ENCODE results near the gene OSMR. TPM values are rescaled to one million over a fixed set of nuclear protein-coding genes. Genes with fewer than 3 reads are reported as not detected.

The OSMR gene
- total RNA-seq: not detected

DNA sequence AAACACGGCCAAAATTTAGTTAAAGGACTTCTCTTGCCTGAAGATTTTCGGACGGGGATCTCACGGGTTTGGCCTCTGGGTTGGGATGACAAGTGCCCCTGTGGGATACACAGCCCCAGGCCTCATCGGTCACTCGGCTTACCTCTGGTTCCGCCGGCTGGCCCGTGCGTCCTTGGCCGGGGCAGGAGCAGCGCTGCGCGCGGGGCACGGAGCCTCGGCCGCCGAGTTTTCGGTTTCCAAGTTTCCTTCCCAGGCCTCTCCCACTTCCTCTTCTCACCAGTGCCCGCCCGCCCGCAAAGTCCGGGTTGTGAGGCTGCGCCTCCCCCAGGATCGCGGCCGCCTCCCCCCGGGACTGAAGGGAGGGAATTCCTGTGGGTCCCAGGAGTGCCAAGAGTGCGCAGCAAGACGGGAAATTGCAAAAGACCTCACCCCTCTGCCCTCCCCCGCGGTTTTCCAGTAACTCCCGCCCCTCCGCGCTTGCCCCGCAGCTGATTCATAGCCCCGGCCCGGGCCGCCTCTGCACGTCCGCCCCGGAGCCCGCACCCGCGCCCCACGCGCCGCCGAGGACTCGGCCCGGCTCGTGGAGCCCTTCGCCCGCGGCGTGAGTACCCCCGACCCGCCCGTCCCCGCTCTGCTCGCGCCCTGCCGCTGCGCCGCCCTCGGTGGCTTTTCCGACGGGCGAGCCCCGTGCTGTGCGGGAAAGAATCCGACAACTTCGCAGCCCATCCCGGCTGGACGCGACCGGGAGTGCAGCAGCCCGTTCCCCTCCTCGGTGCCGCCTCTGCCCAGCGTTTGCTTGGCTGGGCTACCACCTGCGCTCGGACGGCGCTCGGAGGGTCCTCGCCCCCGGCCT is at the start of gene OSMR:
Gene OSMR (plus strand): TSS at position 487 of the 853 bp plus-strand sequence. CDS start 23,033 bp downstream, outside the sequence.
- Mint-ChIP-seq H3K36me3 (ENCODE audit: low read depth) (peaks cover 3% of the 10 kb centered on the region), H3K4me1 (peaks cover 14% of the 10 kb centered on the region), H3K27ac (no peak within 1 kb of the TSS), H3K9me3 (no peaks in the 10 kb centered on the region), H3K4me3 (peak within 1 kb of the TSS; percentile 61), H3K27me3 (peaks cover 59% of the 10 kb centered on the region)
- ChIA-PET POLR2A (no interaction called here), CTCF (no interaction called here)
- no peak for DNase-seq

DNA sequence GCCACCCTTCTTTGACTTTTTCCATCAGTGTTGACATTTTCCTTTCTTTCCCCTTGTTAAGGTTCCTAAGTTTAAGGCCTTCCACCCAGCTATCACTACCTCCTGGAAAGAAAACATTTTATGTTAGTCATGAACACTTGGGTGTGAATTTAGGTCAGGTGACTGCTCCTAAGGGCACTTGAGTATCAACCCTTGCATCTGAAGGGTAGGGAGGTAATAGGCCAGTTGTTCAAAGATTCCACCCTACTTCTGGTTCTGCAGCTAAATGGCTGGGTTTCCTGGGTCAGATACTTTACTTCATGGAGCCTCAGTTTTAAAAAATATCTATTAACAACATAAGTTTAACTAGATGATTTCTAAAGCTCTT is 49.1 kb upstream of the OSMR start:
- no peaks in the 10 kb centered on the region for H3K9me3 Mint-ChIP-seq
- POLR2A ChIA-PET: no interaction called here
- peaks cover 13% of the 10 kb centered on the region for H3K27me3 Mint-ChIP-seq
- H3K36me3 Mint-ChIP-seq (ENCODE audit: low read depth): no peaks in the 10 kb centered on the region
- H3K4me1 Mint-ChIP-seq: no peaks in the 10 kb centered on the region
- no peak overlapping the region for H3K4me3 Mint-ChIP-seq
- CTCF ChIA-PET: interaction anchor here (1.0 kb wide), 1 partner anchor 355 kb away, joined by 5 read pairs; no protein-coding TSS in a partner anchor
- H3K27ac Mint-ChIP-seq: no peak overlapping the region
- DNase-seq: no peak

DNA sequence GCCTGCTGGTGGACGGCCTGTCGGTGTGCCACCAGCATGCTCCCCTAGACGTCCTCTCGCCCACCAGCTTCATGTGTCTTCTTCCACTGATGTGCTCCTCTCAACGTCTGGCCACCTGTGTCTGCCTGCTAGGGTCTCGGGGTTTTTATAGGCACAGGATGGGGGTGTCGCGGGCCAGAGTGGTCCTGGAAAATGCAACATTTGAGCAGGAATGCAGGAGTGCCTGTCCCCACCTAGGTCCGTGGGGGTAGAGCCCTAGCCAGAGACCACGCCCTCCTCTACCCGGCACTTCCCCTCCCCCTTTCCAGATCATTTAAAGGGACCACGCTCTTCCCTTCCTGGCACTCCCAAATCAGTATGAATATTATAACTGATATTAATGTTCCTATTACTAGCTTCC is 48.0 kb upstream of the OSMR start:
- Mint-ChIP-seq H3K4me3 (no peak overlapping the region), H3K27ac (no peak overlapping the region), H3K36me3 (ENCODE audit: low read depth) (no peaks in the 10 kb centered on the region), H3K9me3 (no peaks in the 10 kb centered on the region), H3K4me1 (no peaks in the 10 kb centered on the region), H3K27me3 (peaks cover 6% of the 10 kb centered on the region)
- POLR2A ChIA-PET: no interaction called here
- DNase-seq: no peak
- CTCF ChIA-PET: interaction anchor here (1.6 kb wide), 1 partner anchor 356 kb away, joined by 5 read pairs; no protein-coding TSS in a partner anchor

DNA sequence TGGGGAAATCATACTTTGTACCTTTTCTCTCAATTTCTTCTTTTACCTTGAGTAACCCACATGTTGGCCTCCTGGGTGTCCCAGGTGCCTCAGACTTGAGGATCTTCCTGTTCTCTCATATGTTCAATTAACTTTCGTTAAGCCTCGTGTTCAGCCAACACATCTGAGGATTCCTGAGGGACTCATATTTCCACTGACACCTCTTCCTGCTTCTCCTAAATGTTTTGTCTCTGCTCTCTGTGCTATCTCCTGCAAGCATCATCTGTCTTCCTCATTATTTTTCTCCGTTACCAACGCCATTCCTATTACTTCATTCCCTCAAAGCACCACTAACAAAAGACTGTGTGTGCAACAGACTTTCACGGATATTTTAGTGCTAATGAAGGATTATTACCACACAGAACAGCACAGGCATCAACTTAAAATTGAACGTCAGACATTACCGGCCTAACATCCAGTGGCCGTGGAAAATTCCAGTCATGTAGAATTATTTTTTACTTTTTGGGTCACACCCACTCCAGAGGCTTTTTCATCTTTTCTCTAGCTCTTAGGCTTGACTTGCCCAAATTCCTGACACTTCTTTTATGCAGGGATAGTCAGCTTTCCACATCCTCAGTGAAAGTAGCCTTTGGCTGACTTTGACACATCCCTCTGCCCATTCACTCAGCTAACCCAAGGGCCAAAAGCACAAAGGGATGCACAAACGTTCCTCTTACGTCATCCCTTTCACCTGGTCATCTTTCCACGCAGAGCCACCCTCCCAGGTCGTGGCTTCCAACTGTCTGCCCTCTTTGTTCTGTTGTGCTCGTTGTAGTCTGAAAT is 46.0 kb upstream of the OSMR start:
- Mint-ChIP-seq H3K4me3 (no peak overlapping the region), H3K4me1 (no peaks in the 10 kb centered on the region), H3K27ac (no peak overlapping the region), H3K36me3 (ENCODE audit: low read depth) (no peaks in the 10 kb centered on the region), H3K9me3 (no peaks in the 10 kb centered on the region), H3K27me3 (peaks cover 2% of the 10 kb centered on the region)
- ChIA-PET CTCF (interaction anchor here (1.2 kb wide), 1 partner anchor 379 kb away, joined by 4 read pairs; no protein-coding TSS in a partner anchor), POLR2A (no interaction called here)
- DNase-seq: no peak

- Mint-ChIP-seq H3K27me3 (peaks cover 2% of the 10 kb centered on the region), H3K27ac (no peak overlapping the region), H3K4me1 (no peaks in the 10 kb centered on the region), H3K4me3 (no peak overlapping the region), H3K9me3 (no peaks in the 10 kb centered on the region), H3K36me3 (ENCODE audit: low read depth) (no peaks in the 10 kb centered on the region)
- POLR2A ChIA-PET: no interaction called here
- CTCF ChIA-PET: interaction anchor here (1.2 to 1.8 kb wide), 2 partner anchors 359 to 380 kb away, joined by 4 read pairs; no protein-coding TSS in a partner anchor
- no peak for DNase-seq
Observed at GRCh38 chr5:38800515-38800914, 45.3 kb upstream of the OSMR start.

GRCh38 chr5:38802125-38802524 is 43.7 kb upstream of the OSMR start:
- ChIA-PET POLR2A (no interaction called here), CTCF (interaction anchor here (1.8 kb wide), 1 partner anchor 360 kb away, joined by 4 read pairs; no protein-coding TSS in a partner anchor)
- Mint-ChIP-seq H3K9me3 (no peaks in the 10 kb centered on the region), H3K27ac (no peak overlapping the region), H3K4me1 (peaks cover 5% of the 10 kb centered on the region), H3K27me3 (no peaks in the 10 kb centered on the region), H3K36me3 (ENCODE audit: low read depth) (no peaks in the 10 kb centered on the region), H3K4me3 (no peak overlapping the region)
- DNase-seq: no peak

DNA sequence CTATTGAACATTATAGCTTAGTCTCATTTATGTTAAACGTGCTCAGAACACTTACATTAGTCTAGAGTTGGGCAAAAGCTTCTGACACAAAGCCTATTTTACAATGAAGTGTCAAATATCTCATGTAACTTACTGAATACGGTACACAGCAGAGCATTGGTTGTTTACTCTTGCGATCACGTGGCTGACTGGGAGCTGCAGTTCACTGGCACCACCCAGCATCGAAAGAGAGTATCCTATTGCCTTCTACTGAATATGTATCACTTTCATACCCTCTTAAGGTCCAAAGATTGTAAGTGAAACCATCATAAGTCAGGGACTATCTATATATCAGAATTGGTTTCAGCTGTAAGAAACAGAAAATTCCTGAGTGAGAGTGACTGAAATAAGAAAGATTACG is 42.6 kb upstream of the OSMR start:
- ChIA-PET POLR2A (no interaction called here), CTCF (no interaction called here)
- DNase-seq: no peak
- H3K27ac Mint-ChIP-seq: no peak overlapping the region
- H3K4me1 Mint-ChIP-seq: peaks cover 10% of the 10 kb centered on the region
- no peaks in the 10 kb centered on the region for H3K27me3 Mint-ChIP-seq
- H3K9me3 Mint-ChIP-seq: no peaks in the 10 kb centered on the region
- H3K4me3 Mint-ChIP-seq: no peak overlapping the region
- no peaks in the 10 kb centered on the region for H3K36me3 Mint-ChIP-seq (ENCODE audit: low read depth)

DNA sequence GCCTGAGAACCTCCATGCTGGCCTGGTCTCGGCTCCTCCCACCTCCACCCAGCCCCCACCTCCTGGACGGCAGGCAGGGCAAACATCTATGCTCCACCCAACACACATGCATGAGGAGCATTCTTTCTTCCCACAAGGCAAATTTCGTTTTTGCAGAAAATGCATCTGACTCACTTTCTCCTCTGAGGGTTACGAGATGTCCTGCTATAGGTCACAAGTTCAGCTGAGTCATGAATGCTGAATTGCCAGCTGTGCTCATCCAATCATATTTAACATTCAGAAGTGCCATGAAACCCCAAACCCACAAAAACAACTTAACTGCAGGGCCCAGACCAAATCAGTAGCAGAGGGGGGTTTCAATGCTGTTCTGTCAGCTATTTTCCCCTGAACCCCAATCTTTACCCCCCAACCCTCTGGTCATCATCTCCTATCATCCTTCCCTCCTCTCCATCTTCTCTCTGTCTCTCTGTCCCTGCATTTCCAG is 39.0 kb upstream of the OSMR start:
- H3K9me3 Mint-ChIP-seq: no peaks in the 10 kb centered on the region
- ChIA-PET POLR2A (interaction anchor here (2.3 kb wide), 1 partner anchor 365 kb away, joined by 6 read pairs; no protein-coding TSS in a partner anchor), CTCF (interaction anchor here (1.8 kb wide), 1 partner anchor 424 kb away, joined by 10 read pairs; no protein-coding TSS in a partner anchor)
- peaks cover 3% of the 10 kb centered on the region for H3K27me3 Mint-ChIP-seq
- no peak for DNase-seq
- peaks cover 15% of the 10 kb centered on the region for H3K4me1 Mint-ChIP-seq
- H3K36me3 Mint-ChIP-seq (ENCODE audit: low read depth): no peaks in the 10 kb centered on the region
- no peak overlapping the region for H3K4me3 Mint-ChIP-seq
- no peak overlapping the region for H3K27ac Mint-ChIP-seq

DNA sequence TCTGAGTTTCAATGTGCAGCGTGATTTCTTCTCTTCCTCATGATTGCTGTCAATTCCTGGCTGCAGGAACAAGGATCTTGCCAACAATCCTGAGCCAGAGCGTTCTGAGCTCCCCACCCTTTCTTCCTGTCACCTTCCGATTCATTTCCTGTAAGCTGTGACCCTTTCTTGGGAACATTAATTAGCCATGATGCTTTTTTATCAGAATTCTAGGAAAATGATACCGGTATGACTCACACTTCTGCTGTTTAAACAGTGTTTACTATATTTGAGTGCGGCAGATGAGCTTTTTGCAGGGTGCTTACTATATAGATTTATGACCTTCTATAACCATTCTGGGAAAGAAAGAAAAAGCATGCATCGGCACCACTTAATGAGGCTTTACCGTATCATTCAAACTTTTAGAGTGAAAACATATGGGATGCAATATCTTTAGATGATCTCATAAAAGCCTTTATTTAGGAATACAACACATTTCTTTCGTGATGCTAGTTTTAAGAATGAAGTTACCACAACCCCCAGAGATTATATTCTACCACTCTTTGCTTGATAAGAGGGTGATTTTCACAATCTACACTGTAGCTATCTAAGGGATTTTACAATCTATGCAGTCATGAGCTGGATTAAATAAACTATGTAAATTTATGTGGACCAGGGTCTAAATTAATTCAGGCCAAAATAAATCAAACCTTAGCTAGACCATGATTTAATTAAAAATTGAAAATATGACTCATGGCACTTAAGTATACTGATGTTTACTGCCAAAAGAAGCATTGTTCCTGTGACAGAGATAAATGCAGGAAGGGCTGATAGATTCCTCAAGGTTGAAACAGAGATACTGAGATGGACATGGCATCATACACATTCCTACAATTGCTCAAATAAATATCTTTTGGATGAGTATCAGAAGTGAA is 38.0 kb upstream of the OSMR start:
- ChIA-PET CTCF (interaction anchor here (0.9 to 4.6 kb wide), 6 partner anchors 11 to 425 kb away, joined by 3 to 96 read pairs (median 14); no protein-coding TSS in a partner anchor), POLR2A (interaction anchor here (2.3 kb wide), 1 partner anchor 366 kb away, joined by 6 read pairs; no protein-coding TSS in a partner anchor)

GRCh38 chr5:38808666-38809343 is 37.0 kb upstream of the OSMR start:
- Mint-ChIP-seq H3K27ac (no peak overlapping the region), H3K36me3 (ENCODE audit: low read depth) (no peaks in the 10 kb centered on the region), H3K4me3 (no peak overlapping the region), H3K4me1 (peaks cover 15% of the 10 kb centered on the region), H3K27me3 (peaks cover 10% of the 10 kb centered on the region), H3K9me3 (no peaks in the 10 kb centered on the region)
- ChIA-PET POLR2A (interaction anchor here (2.3 kb wide), 1 partner anchor 367 kb away, joined by 6 read pairs; no protein-coding TSS in a partner anchor), CTCF (interaction anchor here (0.9 to 4.6 kb wide), 13 partner anchors 10 to 426 kb away, joined by 3 to 96 read pairs (median 6); no protein-coding TSS in a partner anchor)
- no peak for DNase-seq

More for the DNA sequence above, 38.0 kb upstream of the OSMR start:
- no peak for DNase-seq
- H3K36me3 Mint-ChIP-seq (ENCODE audit: low read depth): no peaks in the 10 kb centered on the region
- no peak overlapping the region for H3K4me3 Mint-ChIP-seq
- peaks cover 8% of the 10 kb centered on the region for H3K27me3 Mint-ChIP-seq
- H3K27ac Mint-ChIP-seq: no peak overlapping the region
- H3K4me1 Mint-ChIP-seq: peaks cover 15% of the 10 kb centered on the region
- no peaks in the 10 kb centered on the region for H3K9me3 Mint-ChIP-seq

- Mint-ChIP-seq H3K9me3 (no peaks in the 10 kb centered on the region), H3K27me3 (peaks cover 13% of the 10 kb centered on the region), H3K27ac (no peak overlapping the region), H3K36me3 (ENCODE audit: low read depth) (no peaks in the 10 kb centered on the region), H3K4me1 (peaks cover 15% of the 10 kb centered on the region), H3K4me3 (no peak overlapping the region)
- ChIA-PET CTCF (interaction anchor here (0.6 to 4.6 kb wide), 26 partner anchors 9 to 427 kb away, joined by 3 to 96 read pairs (median 4); no protein-coding TSS in a partner anchor), POLR2A (interaction anchor here (2.3 kb wide), 1 partner anchor 368 kb away, joined by 6 read pairs; no protein-coding TSS in a partner anchor)
- peak; percentile 67 for DNase-seq
Observed at GRCh38 chr5:38809388-38810359, 36.1 kb upstream of the OSMR start.

Measured in activated CD4-positive, alpha-beta memory T cell treated with anti-CD3 and anti-CD28 coated beads, Interleukin-2, amount 10 ng/mL, durations not matched to agents 7 days and 5 days (primary cell).